HepG2 (cell line): ENCODE measurements around the gene INO80B. TPM values are rescaled to one million over a fixed set of nuclear protein-coding genes. Genes with fewer than 3 reads are reported as not detected.

Experiments
- ARHGAP35 ChIP-seq: sonication (generic); formaldehyde crosslinking; IDR thresholded peaks from 2 replicates; pipeline ENCODE4 v1.9.0; 2022; ENCODE audit warnings: mild to moderate bottlenecking, inconsistent platforms, moderate library complexity, missing genetic modification reagents, borderline replicate concordance
- ARNTL ChIP-seq: sonication (generic); formaldehyde crosslinking; IDR thresholded peaks from 2 replicates; pipeline ENCODE4 v1.4.0; 2020; ENCODE audit warnings: mild to moderate bottlenecking, missing genetic modification reagents
- CEBPG ChIP-seq: IDR thresholded peaks from 2 replicates; pipeline ENCODE4 v1.6.1; 2016
- EHMT2 ChIP-seq: fragments of 200-600 bp; sonication (generic); IDR thresholded peaks from 2 replicates; pipeline ENCODE4 v1.7.0; 2017; ENCODE audit warnings: antibody characterized with exemption, low read depth, low read length, borderline replicate concordance
- HNF4A ChIP-seq: sonication (generic); formaldehyde crosslinking; IDR thresholded peaks from 2 replicates; pipeline ENCODE4 v1.4.0; 2020; ENCODE audit warnings: missing genetic modification reagents
- HNRNPK ChIP-seq: fragments of 200-400 bp; formaldehyde crosslinking; IDR thresholded peaks from 2 replicates; pipeline ENCODE4 v1.6.1; 2018; ENCODE audit warnings: low read length, low read depth, moderate library complexity, mild to moderate bottlenecking; ENCODE audit not compliant: poor library complexity, severe bottlenecking
- HOXA7 ChIP-seq: sonication (generic); formaldehyde crosslinking; IDR thresholded peaks from 2 replicates; pipeline ENCODE4 v1.8.1; 2022; ENCODE audit warnings: mild to moderate bottlenecking, missing genetic modification reagents, moderate library complexity
- KDM2A ChIP-seq: sonication (generic); formaldehyde crosslinking; IDR thresholded peaks from 2 replicates; pipeline ENCODE4 v1.4.0; 2020; ENCODE audit warnings: low read depth, missing genetic modification reagents, borderline replicate concordance
- NFE2L1 ChIP-seq: sonication (generic); formaldehyde crosslinking; IDR thresholded peaks from 2 replicates; pipeline ENCODE4 v1.4.0; 2020; ENCODE audit warnings: missing genetic modification reagents, mild to moderate bottlenecking, borderline replicate concordance
- POLR2A ChIP-seq, 2 experiments: IDR thresholded peaks; 2 replicates each; pipeline ENCODE4 v1.6.1; 2011; ENCODE audit warnings: low read depth in 2 of 2, low read length in 2 of 2, mild to moderate bottlenecking in 1 of 2, moderate library complexity in 1 of 2; ENCODE audit not compliant: insufficient read depth in 1 of 2
- POLR2AphosphoS2 ChIP-seq: IDR thresholded peaks from 2 replicates; pipeline ENCODE4 v1.6.1; 2011; ENCODE audit warnings: low read depth, low read length, improper control_type of control experiment
- SKI ChIP-seq: fragments of 450-650 bp; IDR thresholded peaks from one replicate; pipeline ENCODE4 v1.6.1; 2018; ENCODE audit warnings: mild to moderate bottlenecking; ENCODE audit not compliant: partially characterized antibody
- SOX13 ChIP-seq, 3 experiments: fragments of 450-650 bp in 1 of 3; sonication (generic) in 1 of 3; formaldehyde crosslinking in 1 of 3; IDR thresholded peaks in 2 of 3; conservative IDR thresholded peaks in 1 of 3; 2 replicates each; pipeline versions ENCODE4 v1.5.0 to v1.6.1; 2016 to 2020; ENCODE audit warnings: antibody characterized with exemption in 1 of 3, mild to moderate bottlenecking in 1 of 3, missing compliant biosample characterization in 1 of 3, missing genetic modification reagents in 1 of 3, moderate library complexity in 1 of 3
- TBX3 ChIP-seq: fragments of 450-650 bp; IDR thresholded peaks from 2 replicates; pipeline ENCODE4 v1.6.1; 2017; ENCODE audit warnings: antibody characterized with exemption, mild to moderate bottlenecking, inconsistent platforms, borderline replicate concordance
- ZFP36 ChIP-seq: fragments of 150-350 bp; IDR thresholded peaks from 2 replicates; pipeline ENCODE4 v1.6.1; 2018; ENCODE audit warnings: borderline replicate concordance, low read length, low read depth; ENCODE audit not compliant: partially characterized antibody
- ZKSCAN8 ChIP-seq: IDR thresholded peaks from 2 replicates; pipeline ENCODE4 v1.6.1; 2016; ENCODE audit warnings: borderline replicate concordance, missing genetic modification reagents, missing compliant biosample characterization
- ZNF138 ChIP-seq: sonication (generic); formaldehyde crosslinking; IDR thresholded peaks from 2 replicates; pipeline ENCODE4 v1.5.0; 2020; ENCODE audit warnings: mild to moderate bottlenecking, low read depth, missing genetic modification reagents
- ZNF468 ChIP-seq: sonication (generic); formaldehyde crosslinking; IDR thresholded peaks from 2 replicates; pipeline ENCODE4 v1.8.0; 2022; ENCODE audit warnings: mild to moderate bottlenecking, moderate library complexity, missing genetic modification reagents
- ZNF512B ChIP-seq: sonication (generic); formaldehyde crosslinking; IDR thresholded peaks from 2 replicates; pipeline ENCODE4 v1.5.1; 2020; ENCODE audit warnings: missing genetic modification reagents, mild to moderate bottlenecking, borderline replicate concordance
- ZNF652 ChIP-seq: IDR thresholded peaks from 2 replicates; pipeline ENCODE4 v1.6.1; 2016; ENCODE audit warnings: low read depth, borderline replicate concordance
- ZNF878 ChIP-seq: sonication (generic); formaldehyde crosslinking; IDR thresholded peaks from 2 replicates; pipeline ENCODE4 v1.8.1; 2023; ENCODE audit warnings: mild to moderate bottlenecking, missing genetic modification reagents, moderate library complexity
- ZNF883 ChIP-seq: sonication (generic); formaldehyde crosslinking; IDR thresholded peaks from 2 replicates; pipeline ENCODE4 v1.5.1; 2020; ENCODE audit warnings: mild to moderate bottlenecking, missing genetic modification reagents; ENCODE audit errors: not compliant biosample characterization
- polyA plus RNA-seq, 8 experiments: library from polyadenylated mRNA; depleted of rRNA in 3 of 8; stranded (reverse) in 7 of 8; unstranded in 1 of 8; fragments of >200 nt; fragmentation: Illumina TruSeq in 4 of 8; extraction: Trizol in 4 of 8; gene quantifications; 2 replicates each; pipeline versions ENCODE4 v1.2.1 to v1.2.3, GENCODE V29; 2011 to 2016; ENCODE audit warnings: low read depth in 4 of 8, missing spikeins in 1 of 8, mixed read lengths in 1 of 8; ENCODE audit not compliant: insufficient read depth in 1 of 8
- total RNA-seq, 5 experiments: library from RNA; depleted of rRNA; stranded (reverse); fragments of >200 nt; fragmentation: Illumina TruSeq; extraction: Trizol; gene quantifications; 2 replicates each; pipeline ENCODE4 v1.2.3, GENCODE V29; 2016; ENCODE audit warnings: low read depth in 1 of 5
- TF ChIP-seq, protein P1 (sequence below): sonication (generic); IDR thresholded peaks from 2 replicates; pipeline ENCODE4 v1.6.1; 2016; ENCODE audit warnings: low read depth, borderline replicate concordance
- TF ChIP-seq, protein P2 (sequence below): sonication (generic); formaldehyde crosslinking; IDR thresholded peaks from 2 replicates; pipeline ENCODE4 v1.8.1; 2022; ENCODE audit warnings: mild to moderate bottlenecking, missing genetic modification reagents
- TF ChIP-seq, protein P3 (sequence below): sonication (generic); formaldehyde crosslinking; IDR thresholded peaks from 2 replicates; pipeline ENCODE4 v1.4.0; 2020; ENCODE audit warnings: missing genetic modification reagents, low read depth, mild to moderate bottlenecking, borderline replicate concordance

INO80B gene
- total and polyA plus RNA-seq, 2 of the 13 experiments (the other 11 are each of a cell fraction or from before 2014, with no cell fraction given): 6.2 to 14.5 TPM

DNA sequence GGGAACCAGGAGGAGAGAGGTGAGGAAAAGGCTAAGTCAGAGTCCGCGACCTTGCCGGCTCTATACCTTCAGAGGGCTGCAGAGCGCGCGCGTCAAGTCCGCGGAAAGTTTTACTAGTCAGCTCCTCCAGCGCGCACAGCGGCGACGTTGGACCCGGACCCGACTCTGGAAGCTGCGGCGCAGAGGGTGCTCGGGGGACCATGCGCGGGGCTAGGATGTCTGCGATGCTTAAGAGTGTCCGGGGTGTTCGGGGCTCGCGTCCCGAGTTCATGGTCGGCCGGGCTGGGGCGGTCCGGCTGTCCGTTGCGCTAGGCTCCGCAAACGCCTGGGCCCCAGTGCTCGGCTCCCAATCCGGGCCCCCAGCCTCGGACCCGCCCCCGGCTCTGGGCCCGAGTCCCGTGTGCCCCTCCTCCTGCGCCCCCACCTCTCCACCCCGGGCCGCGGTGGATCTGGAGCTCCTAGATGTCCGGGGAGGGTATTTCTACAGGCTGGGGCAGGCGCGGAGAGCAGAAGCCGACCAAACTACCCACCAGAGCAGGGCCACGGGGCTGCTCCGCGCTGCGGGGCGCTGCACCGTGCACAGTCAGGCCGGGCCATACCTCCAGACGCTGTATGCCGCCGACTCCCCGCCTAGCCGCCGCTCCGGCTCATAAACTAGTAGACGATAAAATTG lies 44.5 kb downstream of the INO80B start, which contains the start of gene LBX2 (continued):
- TF ChIP-seq ZKSCAN8 (no peak), ARHGAP35 (CRISPR knock-in tag) (0 out of 2 replicates have a peak, but pooled peaks have one; percentile 8), KDM2A (CRISPR knock-in tag) (peak; percentile 85), ZNF468 (CRISPR knock-in tag) (no peak), SKI (no peak), TBX3 (no peak), ZNF883 (CRISPR knock-in tag) (no peak), CEBPG (no peak), ZFP36 (no peak), ZNF138 (no peak), ARNTL (CRISPR knock-in tag) (no peak), SOX13 (IDR thresholded peaks at IDR 0.05) (no peak), SOX13 (CRISPR knock-in tag; conservative IDR thresholded peaks at IDR 0.05 in 1 of 2, IDR thresholded peaks at IDR 0.05 in 1 of 2) (no peak), NFE2L1 (no peak), POLR2AphosphoS2 (no peak), HNF4A (CRISPR knock-in tag) (peak; percentile 24; the same call in 1 of the 2 replicates), ZNF652 (CRISPR knock-in tag) (no peak), POLR2A (IDR thresholded peaks at IDR 0.05; ENCODE audit: insufficient read depth in 1 of 2, low read depth in 2 of 2, low read length in 2 of 2) (no peak), HNRNPK (peak; percentile 29), HOXA7 (CRISPR knock-in tag) (no peak), ZNF512B (CRISPR knock-in tag) (peak; percentile 75; the same call in 1 of the 2 replicates), ZNF878 (no peak), EHMT2 (no peak)
- TF ChIP-seq, protein P1, sequence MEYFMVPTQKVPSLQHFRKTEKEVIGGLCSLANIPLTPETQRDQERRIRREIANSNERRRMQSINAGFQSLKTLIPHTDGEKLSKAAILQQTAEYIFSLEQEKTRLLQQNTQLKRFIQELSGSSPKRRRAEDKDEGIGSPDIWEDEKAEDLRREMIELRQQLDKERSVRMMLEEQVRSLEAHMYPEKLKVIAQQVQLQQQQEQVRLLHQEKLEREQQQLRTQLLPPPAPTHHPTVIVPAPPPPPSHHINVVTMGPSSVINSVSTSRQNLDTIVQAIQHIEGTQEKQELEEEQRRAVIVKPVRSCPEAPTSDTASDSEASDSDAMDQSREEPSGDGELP: no peak
- TF ChIP-seq, protein P2, sequence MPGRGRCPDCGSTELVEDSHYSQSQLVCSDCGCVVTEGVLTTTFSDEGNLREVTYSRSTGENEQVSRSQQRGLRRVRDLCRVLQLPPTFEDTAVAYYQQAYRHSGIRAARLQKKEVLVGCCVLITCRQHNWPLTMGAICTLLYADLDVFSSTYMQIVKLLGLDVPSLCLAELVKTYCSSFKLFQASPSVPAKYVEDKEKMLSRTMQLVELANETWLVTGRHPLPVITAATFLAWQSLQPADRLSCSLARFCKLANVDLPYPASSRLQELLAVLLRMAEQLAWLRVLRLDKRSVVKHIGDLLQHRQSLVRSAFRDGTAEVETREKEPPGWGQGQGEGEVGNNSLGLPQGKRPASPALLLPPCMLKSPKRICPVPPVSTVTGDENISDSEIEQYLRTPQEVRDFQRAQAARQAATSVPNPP (CRISPR knock-in tag): no peak
- TF ChIP-seq, protein P3, sequence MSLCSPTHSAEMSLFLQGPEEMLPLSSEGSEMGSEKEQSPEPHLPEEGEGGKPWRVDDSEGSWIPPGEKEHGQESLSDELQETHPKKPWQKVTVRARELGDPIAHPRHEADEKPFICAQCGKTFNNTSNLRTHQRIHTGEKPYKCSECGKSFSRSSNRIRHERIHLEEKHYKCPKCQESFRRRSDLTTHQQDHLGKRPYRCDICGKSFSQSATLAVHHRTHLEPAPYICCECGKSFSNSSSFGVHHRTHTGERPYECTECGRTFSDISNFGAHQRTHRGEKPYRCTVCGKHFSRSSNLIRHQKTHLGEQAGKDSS: no peak
